Dendritic cell treated with granulocyte-macrophage colony-stimulating factor and Interleukin-4, amounts not matched to agents 40 ng/mL and 50 ng/mL, for 4 days (primary cell): ENCODE data around the gene PUS7.
"Not testable (repeated sequence)": the region's sequence is repeated elsewhere in the genome, so short reads cannot be mapped to it uniquely, and the experiment has no call there.

Experiments
- H3K27ac Mint-ChIP-seq: one replicate; pipeline ENCODE4 v1.8.0; 2022; ENCODE audit warnings: mild to moderate bottlenecking, mixed read lengths
- H3K27me3 Mint-ChIP-seq: one replicate; pipeline ENCODE4 v1.8.0; 2022; ENCODE audit warnings: mild to moderate bottlenecking, mixed read lengths
- H3K36me3 Mint-ChIP-seq: one replicate; pipeline ENCODE4 v1.8.0; 2022; ENCODE audit warnings: low read depth, mixed read lengths
- H3K4me1 Mint-ChIP-seq: one replicate; pipeline ENCODE4 v1.8.0; 2022; ENCODE audit warnings: low read depth, mixed read lengths
- H3K4me3 Mint-ChIP-seq: one replicate; pipeline ENCODE4 v1.8.0; 2022; ENCODE audit warnings: mild to moderate bottlenecking, moderate library complexity, mixed read lengths
- H3K9me3 Mint-ChIP-seq: one replicate; pipeline ENCODE4 v1.8.0; 2022; ENCODE audit warnings: mixed read lengths
- intact Hi-C: fragments of 100-400 bp; cut with micrococcal nuclease; formaldehyde crosslinking; loops from one replicate; pipeline ENCODE4 v1.15.0; 2022

Gene PUS7

DNA sequence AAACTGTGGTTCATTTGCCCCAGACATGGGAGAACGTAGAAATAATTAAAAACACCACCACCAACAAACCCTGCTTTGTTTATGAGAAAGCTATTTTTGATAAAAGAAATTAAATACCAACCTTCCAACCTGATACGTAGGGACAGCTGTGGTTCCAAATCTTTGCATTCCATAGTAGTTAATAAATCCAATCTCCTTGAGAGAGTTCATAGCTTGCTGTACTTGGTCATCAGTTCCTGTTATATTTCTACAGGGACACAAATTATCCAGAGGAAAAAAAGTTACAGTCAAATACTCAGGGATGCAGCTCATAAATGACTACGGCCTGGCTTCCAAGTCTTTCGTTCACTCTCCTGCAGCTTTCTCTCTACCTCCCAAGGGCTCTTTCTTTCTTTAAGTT, 41.1 kb downstream of the PUS7 start:
- intact Hi-C loops, result no loop called here
- Mint-ChIP-seq H3K4me1 (no peaks in the 10 kb centered on the region), H3K27ac (no peak overlapping the region), H3K9me3 (no peaks in the 10 kb centered on the region), H3K27me3 (no peaks in the 10 kb centered on the region), H3K36me3 (peaks cover 43% of the 10 kb centered on the region), H3K4me3 (no peak overlapping the region)

DNA sequence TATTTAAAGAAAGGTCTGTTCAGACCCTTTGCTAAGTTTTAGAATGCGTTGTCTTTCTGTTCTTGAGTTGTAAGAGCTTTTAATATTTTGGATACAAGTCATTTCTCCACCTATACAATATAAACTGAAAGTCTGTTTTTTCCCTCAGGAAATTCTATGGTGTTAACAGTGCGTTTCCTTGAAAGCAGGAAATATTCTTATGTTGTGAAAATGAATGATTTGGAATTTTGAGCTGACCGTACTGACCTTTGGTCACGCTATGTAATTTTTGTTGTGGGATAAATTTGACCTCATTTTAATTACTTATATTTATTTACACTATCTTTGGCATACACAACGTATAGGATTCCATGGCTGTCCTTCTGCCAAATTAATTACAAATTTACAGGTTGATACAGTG, 43.5 kb downstream of the PUS7 start:
- no peaks in the 10 kb centered on the region for H3K4me1 Mint-ChIP-seq
- no peaks in the 10 kb centered on the region for H3K9me3 Mint-ChIP-seq
- H3K36me3 Mint-ChIP-seq, result peaks cover 31% of the 10 kb centered on the region
- H3K4me3 Mint-ChIP-seq, result no peak overlapping the region
- no peaks in the 10 kb centered on the region for H3K27me3 Mint-ChIP-seq
- H3K27ac Mint-ChIP-seq, result no peak overlapping the region
- intact Hi-C loops, result no loop called here

DNA sequence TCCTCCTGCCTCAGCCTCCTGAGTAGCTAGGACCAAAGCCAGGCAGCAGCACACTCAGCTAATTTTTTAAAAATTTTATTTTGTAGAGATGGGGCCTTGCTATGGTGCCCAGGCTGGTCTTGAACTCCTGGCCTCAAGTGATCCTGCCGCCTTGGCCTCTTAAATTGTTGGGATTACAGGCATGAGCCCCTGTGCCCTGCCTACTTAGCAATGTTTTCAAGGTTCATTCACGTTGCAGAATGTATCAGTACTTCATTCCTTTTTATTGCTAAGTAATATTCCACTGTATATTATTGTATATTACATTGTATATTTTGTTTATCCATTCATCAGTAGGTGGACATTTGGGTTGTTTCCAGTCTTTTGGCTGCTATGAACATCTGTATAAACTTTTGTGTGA, 44.2 kb downstream of the PUS7 start:
- H3K36me3 Mint-ChIP-seq, result peaks cover 31% of the 10 kb centered on the region
- no peaks in the 10 kb centered on the region for H3K4me1 Mint-ChIP-seq
- no peaks in the 10 kb centered on the region for H3K27me3 Mint-ChIP-seq
- no peak overlapping the region for H3K4me3 Mint-ChIP-seq
- no peaks in the 10 kb centered on the region for H3K9me3 Mint-ChIP-seq
- intact Hi-C loops, result no loop called here
- H3K27ac Mint-ChIP-seq, result no peak overlapping the region

DNA sequence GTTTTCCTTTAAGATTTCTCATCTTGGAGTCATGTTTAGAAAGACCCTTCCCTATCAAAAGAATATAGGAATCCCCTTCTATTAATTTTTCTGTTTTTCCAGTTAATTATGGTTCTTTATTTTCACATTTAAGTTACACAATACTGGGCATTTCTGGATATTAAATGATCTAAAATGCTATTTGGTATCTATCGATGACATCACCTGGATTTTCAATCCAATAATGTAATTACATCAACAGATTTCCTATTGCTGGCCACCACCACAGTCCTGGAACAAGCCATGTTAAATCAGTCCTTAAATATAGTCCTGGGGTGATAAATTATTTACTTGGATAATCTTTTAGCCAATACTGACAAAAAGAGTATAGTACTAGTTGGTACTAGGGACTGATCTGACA, 48.0 kb downstream of the PUS7 start:
- H3K36me3 Mint-ChIP-seq, result peaks cover 8% of the 10 kb centered on the region
- H3K9me3 Mint-ChIP-seq, result no peaks in the 10 kb centered on the region
- no peaks in the 10 kb centered on the region for H3K27me3 Mint-ChIP-seq
- no peak overlapping the region for H3K27ac Mint-ChIP-seq
- H3K4me1 Mint-ChIP-seq, result no peaks in the 10 kb centered on the region
- H3K4me3 Mint-ChIP-seq, result no peak overlapping the region
- intact Hi-C loops, result no loop called here

DNA sequence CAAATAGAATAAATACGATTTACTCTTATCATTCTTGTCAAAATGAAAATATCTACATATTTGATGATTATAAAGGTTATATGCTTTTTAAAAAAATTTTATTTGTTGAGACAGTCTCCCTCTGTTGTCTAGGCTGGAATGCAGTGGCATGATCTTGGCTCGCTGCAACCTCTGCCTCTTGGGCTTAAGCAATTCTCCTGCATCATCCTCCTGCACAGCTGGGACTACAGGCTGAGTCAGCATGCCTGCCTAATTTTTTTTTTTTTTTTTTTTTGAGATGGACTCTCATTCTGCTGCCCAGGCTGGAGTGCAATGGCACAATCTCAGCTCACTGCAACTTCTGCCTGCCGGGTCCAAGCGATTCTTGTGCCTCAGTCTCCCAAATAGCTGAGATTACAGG, 48.9 kb downstream of the PUS7 start:
- H3K36me3 Mint-ChIP-seq, result peaks cover 9% of the 10 kb centered on the region
- no peaks in the 10 kb centered on the region for H3K9me3 Mint-ChIP-seq
- no peaks in the 10 kb centered on the region for H3K27me3 Mint-ChIP-seq
- intact Hi-C loops, result no loop called here
- H3K4me3 Mint-ChIP-seq, result no peak overlapping the region
- no peaks in the 10 kb centered on the region for H3K4me1 Mint-ChIP-seq
- H3K27ac Mint-ChIP-seq, result no peak overlapping the region

DNA sequence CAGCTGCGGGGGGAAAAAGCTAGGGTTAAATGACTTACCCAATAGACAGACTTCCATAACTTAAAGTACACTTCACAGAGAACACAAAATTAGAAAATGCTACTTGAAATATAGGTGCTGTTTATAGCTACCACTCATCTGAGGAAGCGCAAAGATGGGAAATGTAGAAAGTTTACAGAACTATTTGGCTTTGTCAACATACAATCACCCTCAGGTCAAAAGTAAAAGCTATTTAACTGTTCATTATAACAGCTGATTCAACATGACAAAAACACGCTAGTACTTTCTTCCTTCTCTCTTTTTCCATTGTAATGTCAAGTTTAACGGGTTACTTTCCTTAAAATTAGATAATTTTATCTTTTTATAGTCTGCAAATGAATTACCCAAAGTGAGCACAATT, 51.2 kb downstream of the PUS7 start:
- intact Hi-C loops, result no loop called here

DNA sequence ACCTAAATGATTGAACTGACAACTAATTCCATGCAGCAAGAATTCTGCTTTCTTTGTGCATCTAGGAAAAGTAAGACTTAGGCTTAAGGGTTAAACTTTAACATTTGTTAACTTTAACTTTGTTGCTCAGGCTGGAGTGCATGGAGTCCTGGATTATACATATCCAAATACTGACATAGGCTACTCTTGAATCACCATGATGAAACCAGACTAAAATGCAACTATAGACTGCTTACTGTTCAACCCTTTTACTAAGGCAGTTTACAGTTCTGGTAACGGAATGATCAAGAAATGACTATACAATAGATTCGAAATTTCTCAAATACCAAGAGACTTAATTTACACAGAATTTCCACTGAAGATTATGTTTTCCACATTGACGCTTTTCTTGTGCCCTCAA, 52.0 kb downstream of the PUS7 start:
- H3K27ac Mint-ChIP-seq, result no peak overlapping the region
- H3K36me3 Mint-ChIP-seq, result peaks cover 22% of the 10 kb centered on the region
- no peaks in the 10 kb centered on the region for H3K9me3 Mint-ChIP-seq
- no peak overlapping the region for H3K4me3 Mint-ChIP-seq
- H3K27me3 Mint-ChIP-seq, result no peaks in the 10 kb centered on the region
- intact Hi-C loops, result no loop called here
- H3K4me1 Mint-ChIP-seq, result no peaks in the 10 kb centered on the region

More for the DNA sequence above, 51.2 kb downstream of the PUS7 start:
- Mint-ChIP-seq H3K9me3 (no peaks in the 10 kb centered on the region), H3K4me1 (no peaks in the 10 kb centered on the region), H3K36me3 (peaks cover 22% of the 10 kb centered on the region), H3K27me3 (no peaks in the 10 kb centered on the region), H3K27ac (no peak overlapping the region), H3K4me3 (no peak overlapping the region)

DNA sequence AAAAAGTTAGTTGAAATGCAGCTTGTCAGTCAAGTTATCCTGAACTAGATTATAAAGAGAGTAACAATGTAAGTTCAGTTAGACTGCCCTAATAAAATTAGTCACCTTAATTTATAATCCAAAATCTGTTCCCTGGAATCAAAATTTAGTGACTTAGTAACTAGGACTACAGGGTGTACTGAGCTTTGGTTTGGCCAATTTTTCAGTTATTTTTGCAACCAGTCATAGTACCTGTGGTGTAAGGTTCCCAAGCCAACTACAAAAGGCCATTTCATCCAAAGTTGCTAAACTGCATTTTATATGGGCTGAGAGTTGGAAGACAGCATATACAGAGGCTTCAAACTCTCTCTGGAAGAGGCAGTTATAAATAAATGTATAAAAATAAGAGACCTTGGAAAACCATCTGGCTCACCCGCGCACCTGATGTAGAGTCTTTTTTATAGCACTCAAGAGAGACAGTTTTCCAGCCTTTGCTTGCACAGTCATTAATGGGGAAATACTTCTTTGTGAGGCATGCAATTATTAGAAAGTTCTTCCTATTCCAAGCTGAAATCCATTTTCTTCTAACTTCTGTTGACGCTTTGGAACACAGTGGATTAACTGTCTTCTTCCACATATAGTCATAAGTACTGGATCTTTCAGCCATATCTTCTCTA, 59.2 kb downstream of the PUS7 start:
- peaks cover 47% of the 10 kb centered on the region for H3K36me3 Mint-ChIP-seq

DNA sequence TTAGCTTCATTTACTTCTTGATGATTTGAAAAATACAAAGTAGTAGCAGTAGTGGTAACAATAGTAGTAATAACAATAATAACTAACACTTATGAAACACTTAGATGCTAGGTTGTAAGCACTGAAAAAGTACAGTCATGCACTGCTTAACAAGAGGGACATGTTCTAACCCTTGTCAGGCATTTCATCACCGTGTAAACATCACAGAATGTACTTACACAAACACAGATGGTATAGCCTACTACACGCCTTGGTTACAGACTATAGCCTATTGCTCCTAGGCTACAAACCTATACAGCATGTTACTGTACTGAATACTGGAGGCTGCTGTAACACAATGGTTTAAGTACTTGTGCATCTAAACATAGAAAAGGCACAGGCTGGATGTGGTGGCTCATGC, 60.6 kb downstream of the PUS7 start:
- H3K4me1 Mint-ChIP-seq, result no peaks in the 10 kb centered on the region
- H3K36me3 Mint-ChIP-seq, result peaks cover 46% of the 10 kb centered on the region
- H3K27me3 Mint-ChIP-seq, result no peaks in the 10 kb centered on the region

More for the DNA sequence above, 59.2 kb downstream of the PUS7 start:
- intact Hi-C loops, result no loop called here
- Mint-ChIP-seq H3K27me3 (no peaks in the 10 kb centered on the region), H3K4me1 (no peaks in the 10 kb centered on the region), H3K9me3 (no peaks in the 10 kb centered on the region), H3K4me3 (no peak overlapping the region), H3K27ac (no peak overlapping the region)

DNA sequence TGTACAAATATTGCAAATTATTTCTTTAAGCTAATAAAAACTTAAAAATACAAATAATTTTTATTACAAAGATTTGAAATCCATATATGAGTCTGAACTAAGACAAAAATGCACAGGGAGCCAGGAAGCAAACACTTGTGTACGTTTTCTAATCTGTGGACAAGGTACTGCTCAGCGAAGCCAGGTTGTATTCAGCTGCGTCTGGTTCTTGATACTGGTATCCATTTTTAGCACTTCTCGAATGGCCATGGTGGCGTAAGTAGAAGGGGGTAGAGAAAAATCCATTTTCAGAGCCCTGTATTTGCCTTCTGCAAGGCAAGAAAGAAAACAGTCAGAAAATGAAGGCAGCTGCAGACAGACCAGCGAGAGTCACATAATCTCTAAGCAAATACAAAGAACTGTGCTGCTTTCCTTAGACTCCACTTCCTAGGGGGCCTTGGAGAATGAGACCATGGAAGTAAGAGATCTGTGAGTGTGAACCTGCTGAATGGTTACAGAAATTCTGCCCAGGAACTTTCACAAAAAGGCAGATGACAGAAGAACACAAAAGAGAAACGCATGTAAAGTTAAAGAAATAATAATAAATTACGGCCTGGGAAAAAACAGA, 64.3 kb downstream of the PUS7 start:
- intact Hi-C loops, result no loop called here
- Mint-ChIP-seq H3K9me3 (no peaks in the 10 kb centered on the region), H3K36me3 (peaks cover 41% of the 10 kb centered on the region), H3K27ac (no peak overlapping the region), H3K4me1 (no peaks in the 10 kb centered on the region), H3K4me3 (no peak overlapping the region), H3K27me3 (no peaks in the 10 kb centered on the region)

More for the DNA sequence above, 60.6 kb downstream of the PUS7 start:
- Mint-ChIP-seq H3K9me3 (no peaks in the 10 kb centered on the region), H3K4me3 (no peak overlapping the region), H3K27ac (no peak overlapping the region)
- intact Hi-C loops, result no loop called here

DNA sequence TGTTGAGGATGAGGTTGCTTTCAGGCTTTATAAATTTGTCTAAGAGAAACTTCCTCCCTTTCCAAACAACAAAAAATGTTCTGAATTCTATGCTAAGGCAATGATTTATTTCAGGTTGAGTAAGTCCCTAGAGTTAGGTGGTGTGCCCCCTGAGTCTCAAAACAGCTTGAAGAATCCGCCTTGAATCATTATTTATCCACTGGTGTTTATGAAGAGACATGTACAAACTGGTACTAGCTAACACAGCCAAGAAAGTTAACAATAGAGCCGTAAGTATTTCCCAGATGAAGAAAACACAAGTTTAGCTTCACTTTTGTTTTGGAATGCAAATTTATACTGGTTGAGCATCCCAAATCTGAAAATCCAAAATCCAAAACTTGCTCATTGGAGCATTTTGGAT, 67.2 kb downstream of the PUS7 start:
- Mint-ChIP-seq H3K9me3 (no peaks in the 10 kb centered on the region), H3K4me1 (no peaks in the 10 kb centered on the region), H3K27ac (no peak overlapping the region), H3K36me3 (peaks cover 25% of the 10 kb centered on the region), H3K4me3 (no peak overlapping the region), H3K27me3 (no peaks in the 10 kb centered on the region)
- intact Hi-C loops, result no loop called here

DNA sequence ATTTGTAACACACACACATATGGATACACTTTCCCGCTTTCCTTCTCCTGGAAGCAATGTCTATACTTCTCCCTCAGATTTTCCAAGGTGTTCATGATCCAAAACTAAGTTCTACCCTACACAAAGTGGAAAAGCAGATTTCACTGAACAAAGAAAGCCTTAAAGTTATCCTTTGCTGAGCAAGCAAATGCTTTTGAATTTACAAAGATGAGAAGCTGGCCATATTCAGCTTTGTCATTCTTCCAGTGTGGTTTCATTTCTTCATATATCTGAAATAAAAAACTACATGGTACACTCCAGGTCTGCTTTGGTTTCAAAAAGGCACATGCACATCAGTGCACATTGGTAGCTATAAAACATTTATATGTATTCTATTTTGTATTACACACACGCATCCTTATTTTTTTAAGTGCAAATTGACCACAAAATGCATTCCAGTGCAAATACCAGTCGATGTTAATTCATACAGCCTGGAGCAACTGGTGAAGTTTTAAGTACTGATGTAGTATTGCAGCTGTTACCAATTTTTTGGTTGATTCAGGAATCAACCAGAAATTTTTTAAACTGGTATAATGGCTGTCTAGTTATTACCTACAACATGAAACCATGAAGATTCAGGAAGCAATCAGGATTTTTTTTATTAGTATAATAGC, 67.8 kb downstream of the PUS7 start:
- Mint-ChIP-seq H3K27ac (no peak overlapping the region), H3K9me3 (no peaks in the 10 kb centered on the region), H3K4me3 (no peak overlapping the region), H3K36me3 (peaks cover 25% of the 10 kb centered on the region), H3K4me1 (no peaks in the 10 kb centered on the region), H3K27me3 (no peaks in the 10 kb centered on the region)
- intact Hi-C loops, result no loop called here

DNA sequence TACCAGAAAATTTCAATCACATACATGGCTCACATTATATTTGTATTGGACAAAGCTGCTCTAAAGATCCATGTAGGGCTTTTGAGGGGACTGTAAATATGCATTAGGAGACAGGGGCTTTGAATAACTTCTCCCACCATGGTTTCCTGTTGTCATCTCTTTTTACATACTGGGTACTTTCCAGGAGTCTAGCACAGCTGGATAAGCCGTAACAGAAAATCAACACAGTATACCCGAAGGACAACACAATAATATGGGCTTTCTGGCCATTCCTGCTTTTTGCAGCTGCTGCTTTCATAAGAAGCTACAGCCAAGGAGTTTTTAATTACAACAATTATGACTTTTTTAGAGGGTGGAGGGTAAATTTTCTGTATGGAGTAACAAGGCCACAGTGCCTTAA, 70.0 kb downstream of the PUS7 start:
- H3K4me3 Mint-ChIP-seq, result no peak overlapping the region
- no peaks in the 10 kb centered on the region for H3K9me3 Mint-ChIP-seq
- H3K36me3 Mint-ChIP-seq, result peaks cover 8% of the 10 kb centered on the region
- H3K27ac Mint-ChIP-seq, result no peak overlapping the region
- intact Hi-C loops, result no loop called here
- H3K4me1 Mint-ChIP-seq, result peaks cover 8% of the 10 kb centered on the region
- no peaks in the 10 kb centered on the region for H3K27me3 Mint-ChIP-seq

DNA sequence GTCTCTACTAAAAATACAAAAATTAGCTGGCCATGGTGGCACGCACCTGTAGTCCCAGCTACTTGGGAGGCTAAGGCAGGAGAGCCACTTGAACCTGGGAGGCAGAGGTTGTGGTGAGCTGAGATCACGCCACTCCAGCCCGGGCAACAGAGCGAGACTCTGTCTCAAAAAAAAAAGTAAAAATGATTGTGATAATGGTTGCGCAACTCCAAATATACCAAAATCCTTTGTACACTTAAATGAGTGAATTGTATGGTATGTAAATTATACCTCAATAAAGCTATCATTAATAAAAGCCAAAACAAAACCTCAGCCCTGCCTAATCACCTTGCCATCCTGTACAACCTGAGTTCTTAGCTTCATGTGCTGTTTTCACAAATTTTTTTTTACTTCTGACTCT, 71.2 kb downstream of the PUS7 start:
- H3K27ac Mint-ChIP-seq, H3K27me3 Mint-ChIP-seq, H3K9me3 Mint-ChIP-seq, H3K4me3 Mint-ChIP-seq, H3K36me3 Mint-ChIP-seq, H3K4me1 Mint-ChIP-seq, intact Hi-C loops: not testable (repeated sequence)
